NT2/D1 (cell line): ENCODE results near the gene P3H1.

ENCODE experiments used
- YY1 ChIP-seq: IDR thresholded peaks from 2 replicates; pipeline ENCODE4 v1.6.1; 2011; ENCODE audit not compliant: insufficient read length, insufficient read depth
- ZNF274 ChIP-seq: IDR thresholded peaks from 2 replicates; pipeline ENCODE4 v1.6.1; 2011; ENCODE audit warnings: mild to moderate bottlenecking, low read depth, low read length

DNA sequence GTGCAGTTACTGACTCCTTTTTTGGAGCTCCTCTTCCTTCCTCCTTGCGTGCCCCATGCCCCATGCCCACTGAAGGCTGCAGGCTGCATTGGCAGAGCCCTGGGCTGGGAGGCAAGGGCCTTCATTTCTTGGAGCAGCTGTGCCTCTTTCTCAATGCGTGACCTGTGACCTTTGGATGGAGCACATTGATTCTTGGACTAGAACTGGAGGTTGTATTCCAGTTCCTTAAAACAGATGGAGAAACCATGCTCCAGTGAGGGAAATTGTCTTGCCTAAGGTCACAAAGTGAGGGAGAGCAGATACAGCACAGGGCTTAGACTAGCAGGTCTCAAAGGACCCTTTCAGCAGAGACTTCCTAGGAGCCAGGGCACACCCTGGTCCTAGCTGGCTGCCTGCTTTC lies 27.0 kb upstream of the P3H1 start:
- TF ChIP-seq ZNF274, result no peak
- no peak for TF ChIP-seq YY1
